ENCODE data around the gene MYL2. TPM values are rescaled to one million over a fixed set of nuclear protein-coding genes. Genes with fewer than 3 reads are reported as not detected.

Gene MYL2
- total and polyA plus RNA-seq, 4 donors, result 0.22 TPM; not detected in 3

- TF ChIP-seq, protein P1, sequence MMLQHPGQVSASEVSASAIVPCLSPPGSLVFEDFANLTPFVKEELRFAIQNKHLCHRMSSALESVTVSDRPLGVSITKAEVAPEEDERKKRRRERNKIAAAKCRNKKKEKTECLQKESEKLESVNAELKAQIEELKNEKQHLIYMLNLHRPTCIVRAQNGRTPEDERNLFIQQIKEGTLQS (IDR thresholded peaks at IDR 0.05), result no peak
- TF ChIP-seq RXRA (IDR thresholded peaks at IDR 0.05), result no peak
- TF ChIP-seq MAX (IDR thresholded peaks at IDR 0.05), result no peak
- TF ChIP-seq EGR1 (IDR thresholded peaks at IDR 0.05; ENCODE audit: low read depth in 2 of 2), result no peak
- TF ChIP-seq HNF4G (IDR thresholded peaks at IDR 0.05), result no peak
- no peak for TF ChIP-seq RAD21 (IDR thresholded peaks at IDR 0.05)
- TF ChIP-seq, protein P2, sequence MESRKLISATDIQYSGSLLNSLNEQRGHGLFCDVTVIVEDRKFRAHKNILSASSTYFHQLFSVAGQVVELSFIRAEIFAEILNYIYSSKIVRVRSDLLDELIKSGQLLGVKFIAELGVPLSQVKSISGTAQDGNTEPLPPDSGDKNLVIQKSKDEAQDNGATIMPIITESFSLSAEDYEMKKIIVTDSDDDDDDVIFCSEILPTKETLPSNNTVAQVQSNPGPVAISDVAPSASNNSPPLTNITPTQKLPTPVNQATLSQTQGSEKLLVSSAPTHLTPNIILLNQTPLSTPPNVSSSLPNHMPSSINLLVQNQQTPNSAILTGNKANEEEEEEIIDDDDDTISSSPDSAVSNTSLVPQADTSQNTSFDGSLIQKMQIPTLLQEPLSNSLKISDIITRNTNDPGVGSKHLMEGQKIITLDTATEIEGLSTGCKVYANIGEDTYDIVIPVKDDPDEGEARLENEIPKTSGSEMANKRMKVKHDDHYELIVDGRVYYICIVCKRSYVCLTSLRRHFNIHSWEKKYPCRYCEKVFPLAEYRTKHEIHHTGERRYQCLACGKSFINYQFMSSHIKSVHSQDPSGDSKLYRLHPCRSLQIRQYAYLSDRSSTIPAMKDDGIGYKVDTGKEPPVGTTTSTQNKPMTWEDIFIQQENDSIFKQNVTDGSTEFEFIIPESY (IDR thresholded peaks at IDR 0.05), result no peak
- TF ChIP-seq FOXA2 (IDR thresholded peaks at IDR 0.05), result no peak
Observed at GRCh38 chr12:110919720-110920119, 659 bp downstream of the MYL2 start (continued).

DNA sequence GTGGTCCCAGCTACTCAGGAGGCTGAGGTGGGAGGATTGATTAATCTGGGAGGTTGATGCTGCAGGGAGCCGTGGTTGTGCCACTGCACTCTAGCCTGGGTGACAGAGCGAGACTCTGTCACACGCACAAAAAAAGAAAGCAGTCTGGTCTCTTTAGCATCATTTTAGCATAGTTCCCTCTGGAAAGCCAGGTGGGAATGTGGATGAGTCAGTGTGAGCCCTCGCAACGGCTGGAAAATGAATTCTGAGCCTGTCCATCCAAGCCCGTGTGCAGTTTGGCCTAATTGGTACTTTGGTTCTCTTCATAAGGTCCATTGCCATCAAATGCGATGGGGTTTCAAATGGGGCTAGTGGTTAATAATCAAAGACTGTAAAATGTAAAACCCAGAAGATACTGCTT lies 2.4 kb downstream of the MYL2 start:
- Histone ChIP-seq H3K9me3 (ENCODE audit: control insufficient read depth in 4 of 4, low read length in 3 of 4) (no peaks in the 10 kb centered on the region), H3K36me3 (ENCODE audit: control insufficient read depth in 4 of 4, insufficient read depth in 3 of 4, low read depth in 1 of 4, low read length in 3 of 4) (no peaks in the 10 kb centered on the region), H3K27me3 (ENCODE audit: control insufficient read depth in 4 of 4, insufficient read depth in 4 of 4, low read length in 3 of 4) (no peaks in the 10 kb centered on the region), H3K9ac (ENCODE audit: low read depth in 1 of 2, low read length in 2 of 2) (no peak overlapping the region), H3K4me3 (ENCODE audit: low read depth in 1 of 3, low read length in 3 of 3) (no peak overlapping the region), H3K4me1 (ENCODE audit: control insufficient read depth in 4 of 4, insufficient read depth in 4 of 4, low read length in 3 of 4) (no peaks in the 10 kb centered on the region), H3K27ac (ENCODE audit: low read depth in 1 of 2, low read length in 2 of 2) (no peak overlapping the region)
- 90% methylated on average over 7 of the region's 7 CpGs for WGBS
- no peak for DNase-seq (ENCODE audit: low spot score)
- TF ChIP-seq RXRA (IDR thresholded peaks at IDR 0.05), result no peak
- TF ChIP-seq, protein P3, sequence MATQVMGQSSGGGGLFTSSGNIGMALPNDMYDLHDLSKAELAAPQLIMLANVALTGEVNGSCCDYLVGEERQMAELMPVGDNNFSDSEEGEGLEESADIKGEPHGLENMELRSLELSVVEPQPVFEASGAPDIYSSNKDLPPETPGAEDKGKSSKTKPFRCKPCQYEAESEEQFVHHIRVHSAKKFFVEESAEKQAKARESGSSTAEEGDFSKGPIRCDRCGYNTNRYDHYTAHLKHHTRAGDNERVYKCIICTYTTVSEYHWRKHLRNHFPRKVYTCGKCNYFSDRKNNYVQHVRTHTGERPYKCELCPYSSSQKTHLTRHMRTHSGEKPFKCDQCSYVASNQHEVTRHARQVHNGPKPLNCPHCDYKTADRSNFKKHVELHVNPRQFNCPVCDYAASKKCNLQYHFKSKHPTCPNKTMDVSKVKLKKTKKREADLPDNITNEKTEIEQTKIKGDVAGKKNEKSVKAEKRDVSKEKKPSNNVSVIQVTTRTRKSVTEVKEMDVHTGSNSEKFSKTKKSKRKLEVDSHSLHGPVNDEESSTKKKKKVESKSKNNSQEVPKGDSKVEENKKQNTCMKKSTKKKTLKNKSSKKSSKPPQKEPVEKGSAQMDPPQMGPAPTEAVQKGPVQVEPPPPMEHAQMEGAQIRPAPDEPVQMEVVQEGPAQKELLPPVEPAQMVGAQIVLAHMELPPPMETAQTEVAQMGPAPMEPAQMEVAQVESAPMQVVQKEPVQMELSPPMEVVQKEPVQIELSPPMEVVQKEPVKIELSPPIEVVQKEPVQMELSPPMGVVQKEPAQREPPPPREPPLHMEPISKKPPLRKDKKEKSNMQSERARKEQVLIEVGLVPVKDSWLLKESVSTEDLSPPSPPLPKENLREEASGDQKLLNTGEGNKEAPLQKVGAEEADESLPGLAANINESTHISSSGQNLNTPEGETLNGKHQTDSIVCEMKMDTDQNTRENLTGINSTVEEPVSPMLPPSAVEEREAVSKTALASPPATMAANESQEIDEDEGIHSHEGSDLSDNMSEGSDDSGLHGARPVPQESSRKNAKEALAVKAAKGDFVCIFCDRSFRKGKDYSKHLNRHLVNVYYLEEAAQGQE (IDR thresholded peaks at IDR 0.05), result no peak
- TF ChIP-seq, protein P2 (IDR thresholded peaks at IDR 0.05), result no peak
- no peak for TF ChIP-seq EGR1 (IDR thresholded peaks at IDR 0.05; ENCODE audit: low read depth in 2 of 2)
- TF ChIP-seq, protein P4, sequence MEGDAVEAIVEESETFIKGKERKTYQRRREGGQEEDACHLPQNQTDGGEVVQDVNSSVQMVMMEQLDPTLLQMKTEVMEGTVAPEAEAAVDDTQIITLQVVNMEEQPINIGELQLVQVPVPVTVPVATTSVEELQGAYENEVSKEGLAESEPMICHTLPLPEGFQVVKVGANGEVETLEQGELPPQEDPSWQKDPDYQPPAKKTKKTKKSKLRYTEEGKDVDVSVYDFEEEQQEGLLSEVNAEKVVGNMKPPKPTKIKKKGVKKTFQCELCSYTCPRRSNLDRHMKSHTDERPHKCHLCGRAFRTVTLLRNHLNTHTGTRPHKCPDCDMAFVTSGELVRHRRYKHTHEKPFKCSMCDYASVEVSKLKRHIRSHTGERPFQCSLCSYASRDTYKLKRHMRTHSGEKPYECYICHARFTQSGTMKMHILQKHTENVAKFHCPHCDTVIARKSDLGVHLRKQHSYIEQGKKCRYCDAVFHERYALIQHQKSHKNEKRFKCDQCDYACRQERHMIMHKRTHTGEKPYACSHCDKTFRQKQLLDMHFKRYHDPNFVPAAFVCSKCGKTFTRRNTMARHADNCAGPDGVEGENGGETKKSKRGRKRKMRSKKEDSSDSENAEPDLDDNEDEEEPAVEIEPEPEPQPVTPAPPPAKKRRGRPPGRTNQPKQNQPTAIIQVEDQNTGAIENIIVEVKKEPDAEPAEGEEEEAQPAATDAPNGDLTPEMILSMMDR (IDR thresholded peaks at IDR 0.05; ENCODE audit: low read depth, low read length, missing input control), result no peak
- no peak for TF ChIP-seq HNF4G (IDR thresholded peaks at IDR 0.05)
- TF ChIP-seq NR2F2 (IDR thresholded peaks at IDR 0.05), result no peak
- TF ChIP-seq JUND (IDR thresholded peaks at IDR 0.05), result no peak
- no peak for TF ChIP-seq TAF1 (conservative IDR thresholded peaks at IDR 0.05)
- no peak for TF ChIP-seq SP1 (IDR thresholded peaks at IDR 0.05)
- no peak for TF ChIP-seq HNF4A (conservative IDR thresholded peaks at IDR 0.05)
- TF ChIP-seq RAD21 (IDR thresholded peaks at IDR 0.05), result no peak
- no peak for TF ChIP-seq MAX (IDR thresholded peaks at IDR 0.05)
- TF ChIP-seq GABPA (IDR thresholded peaks at IDR 0.05 in 1 of 2, conservative IDR thresholded peaks at IDR 0.05 in 1 of 2), result no peak
- TF ChIP-seq, protein P1 (IDR thresholded peaks at IDR 0.05), result no peak
- no peak for TF ChIP-seq YY1 (IDR thresholded peaks at IDR 0.05)
- TF ChIP-seq FOXA2 (IDR thresholded peaks at IDR 0.05), result no peak
- no peak for TF ChIP-seq FOXA1 (IDR thresholded peaks at IDR 0.05)
